Heart left ventricle (tissue), 16 donors: ENCODE measurements around the gene NRDE2. TPM values are rescaled to one million over a fixed set of nuclear protein-coding genes. Genes with fewer than 3 reads are reported as not detected.

Experiments
- ATAC-seq, 4 donors: fragments of 200-7000 bp; cut with Tn5 transposase; one replicate each; pipeline ENCODE4 v1.9.1; 2020 to 2022; ENCODE audit warnings: moderate library complexity in 4 of 4, mild to moderate bottlenecking in 3 of 4, moderate number of reproducible peaks in 1 of 4
- DNase-seq, 5 donors: peaks; one replicate each; pipeline ENCODE4 v3.0.0-alpha.2; 2020
- H3K27ac ChIP-seq, 12 donors: fragments of 200-600 bp; sonication (generic) in 4 of 12; one replicate each; pipeline versions ENCODE4 v1.5.0 to v1.8.0; 2016 to 2022; ENCODE audit warnings: mild to moderate bottlenecking in 2 of 12
- H3K27me3 ChIP-seq, 9 donors: fragments of 200-600 bp; sonication (generic) in 2 of 9; one replicate each; pipeline versions ENCODE4 v1.5.1 to v1.8.0; 2016 to 2022; ENCODE audit warnings: mild to moderate bottlenecking in 3 of 9
- H3K36me3 ChIP-seq, 9 donors: fragments of 200-600 bp; sonication (generic) in 2 of 9; one replicate each; pipeline versions ENCODE4 v1.5.0 to v1.8.0; 2018 to 2022; ENCODE audit warnings: mild to moderate bottlenecking in 2 of 9
- H3K4me1 ChIP-seq, 12 donors: fragments of 200-600 bp; sonication (generic) in 4 of 12; one replicate each; pipeline versions ENCODE4 v1.5.0 to v1.8.0; 2016 to 2022; ENCODE audit warnings: mild to moderate bottlenecking in 3 of 12
- H3K4me3 ChIP-seq, 12 donors: fragments of 200-600 bp; sonication (generic) in 4 of 12; one replicate each; pipeline versions ENCODE4 v1.5.0 to v1.8.0; 2017 to 2022; ENCODE audit warnings: mild to moderate bottlenecking in 9 of 12, moderate library complexity in 4 of 12
- H3K9me3 ChIP-seq, 12 donors: fragments of 200-600 bp; sonication (generic) in 4 of 12; one replicate each; pipeline versions ENCODE4 v1.5.0 to v1.8.0; 2016 to 2022; ENCODE audit warnings: mild to moderate bottlenecking in 1 of 12
- CTCF ChIP-seq, 12 donors: fragments of 200-600 bp; sonication (generic) in 4 of 12; IDR thresholded peaks; one replicate each; pipeline versions ENCODE4 v1.5.0 to v1.8.0; 2018 to 2022; ENCODE audit warnings: antibody characterized with exemption in 12 of 12, mild to moderate bottlenecking in 5 of 12
- POLR2A ChIP-seq, 2 donors: fragments of 450-650 bp; IDR thresholded peaks; one replicate each; pipeline ENCODE4 v1.6.1; 2017; ENCODE audit warnings: antibody characterized with exemption in 2 of 2, mild to moderate bottlenecking in 2 of 2, moderate library complexity in 2 of 2
- WGBS, 4 donors: extraction: QIAGEN DNeasy Blood & Tissue Kit in 2 of 4; methylation state at CpG; one replicate each; pipeline versions ENCODE4 v1.1.5 to v1.1.7; 2013 to 2018; 5-methylcytosine and 5-hydroxymethylcytosine counted together
- intact Hi-C, 10 donors: fragments of 100-400 bp; cut with DNase I; formaldehyde crosslinking; loops; one replicate each; pipeline versions ENCODE4 v1.11.1 to v1.14.2; 2022
- polyA plus RNA-seq, 2 donors: library from polyadenylated mRNA; stranded (reverse); fragments of 200-250 nt; gene quantifications; one replicate each; pipeline ENCODE4 v1.2.3, GENCODE V29; 2013
- total RNA-seq, 9 donors: library from RNA; depleted of rRNA in 2 of 9; stranded (reverse); fragments of >200 nt in 2 of 9; fragmentation: NEBNext Ultra II Directional in 3 of 9; extraction: Animal tissue kit (Norgen Biotek cat#: 25700) in 3 of 9; gene quantifications; one replicate each; pipeline versions ENCODE4 v1.1.0 to v1.2.4, GENCODE V29; 2016 to 2023
- donor health status: ischemic (EF 13 %, LVEDD 7.1; RV severe dilation, severe dysfunction).
- donor health status: healthy with polysubstance abuse.
- donor health status: DM: no; HTN: yes; CAD: no.
- donor health status: DM: no; HTN: no; CAD: no.
- donor health status: ischemic (EF 25% LVEDD 6.9; RV normal size, moderate dysfunction).
- donor health status: ischemic (EF 25% LVEDD 5.7; RV mildly dilated, moderate dysfunction).
- donor health status: healthy.
- donor health status: DM: yes; HTN: yes; CAD: no.
- donor health status: ischemic (EF 35%, LVEDD 5.7; RV mildly dilated, moderate dysfunction).
- donor health status: nonischemic (EF 11% LVEDD 7.7; RV severe dilation, severe dysfunction).
- donor health status: DM: yes; HTN: yes; CAD: no.
- donor health status: PGD.
- donor health status: ischemic (EF 29% LVEDD 5.4; RV normal size, mild dysfunction).
- donor health status: nonischemic (EF 23%, LVEDD 6.1; RV moderate dilation, normal function).

Gene NRDE2
- total and polyA plus RNA-seq, 11 donors, result 5.2 to 15.4 (median 9.4) TPM

GRCh38 chr14:90378249-90378648 lies 46.5 kb upstream of the NRDE2 start:
- TF ChIP-seq CTCF (IDR thresholded peaks at IDR 0.05), result no peak
- no peak for TF ChIP-seq POLR2A (IDR thresholded peaks at IDR 0.05)
- DNase-seq (no peak), ATAC-seq (no peak)
- Histone ChIP-seq H3K9me3 (no peaks in the 10 kb centered on the region), H3K36me3 (no peaks in the 10 kb centered on the region), H3K4me1 (peaks cover 0 to 17% (median 11%) of the 10 kb centered on the region in 12 donors), H3K4me3 (no peak overlapping the region), H3K27ac (no peak overlapping the region), H3K27me3 (no peaks in the 10 kb centered on the region)
- 85 to 91% (median 89%) methylated on average over 6 of the region's 6 CpGs for WGBS, 4 donors
- intact Hi-C loops, result no loop called here

GRCh38 chr14:90375934-90376333 lies 44.2 kb upstream of the NRDE2 start:
- H3K36me3 ChIP-seq, result no peaks in the 10 kb centered on the region
- H3K4me3 ChIP-seq, result no peak overlapping the region
- H3K27me3 ChIP-seq, result no peaks in the 10 kb centered on the region
- H3K27ac ChIP-seq, result no peak overlapping the region
- intact Hi-C loops, result no loop called here
- H3K9me3 ChIP-seq, result no peaks in the 10 kb centered on the region
- 84 to 93% (median 90%) methylated on average over 4 of the region's 4 CpGs for WGBS, 4 donors
- no peak for ATAC-seq
- no peak for DNase-seq
- H3K4me1 ChIP-seq, result peaks cover 0 to 4% (median under 1%) of the 10 kb centered on the region in 12 donors
- no peak for TF ChIP-seq CTCF (IDR thresholded peaks at IDR 0.05)
- TF ChIP-seq POLR2A (IDR thresholded peaks at IDR 0.05), result no peak

- no peaks in the 10 kb centered on the region for H3K9me3 ChIP-seq
- H3K4me1 ChIP-seq, result no peaks in the 10 kb centered on the region
- intact Hi-C loops, result no loop called here
- no peak overlapping the region for H3K27ac ChIP-seq
- H3K36me3 ChIP-seq, result no peaks in the 10 kb centered on the region
- H3K27me3 ChIP-seq, result no peaks in the 10 kb centered on the region
- WGBS, 4 donors, result 88 to 94% (median 94%) methylated on average over 4 of the region's 4 CpGs
- no peak overlapping the region for H3K4me3 ChIP-seq
- TF ChIP-seq CTCF (IDR thresholded peaks at IDR 0.05), result no peak
- TF ChIP-seq POLR2A (IDR thresholded peaks at IDR 0.05), result no peak
- DNase-seq (no peak), ATAC-seq (no peak)
Observed at GRCh38 chr14:90374813-90375212, 43.1 kb upstream of the NRDE2 start.

GRCh38 chr14:90373887-90374286 lies 42.1 kb upstream of the NRDE2 start:
- TF ChIP-seq POLR2A (IDR thresholded peaks at IDR 0.05) (no peak), CTCF (IDR thresholded peaks at IDR 0.05) (no peak)
- no peaks in the 10 kb centered on the region for H3K4me1 ChIP-seq
- ATAC-seq, result no peak
- H3K27ac ChIP-seq, result no peak overlapping the region
- no peak overlapping the region for H3K4me3 ChIP-seq
- H3K9me3 ChIP-seq, result no peaks in the 10 kb centered on the region
- WGBS, 4 donors, result 76 to 97% (median 93%) methylated on average over 6 of the region's 6 CpGs
- DNase-seq, result no peak
- no peaks in the 10 kb centered on the region for H3K36me3 ChIP-seq
- intact Hi-C loops, result no loop called here
- no peaks in the 10 kb centered on the region for H3K27me3 ChIP-seq
